ENCODE results near the gene FOLR3. TPM values are rescaled to one million over a fixed set of nuclear protein-coding genes. Genes with fewer than 3 reads are reported as not detected.

The FOLR3 gene
- total RNA-seq, 2 experiments from 2014 or later: not detected

DNA sequence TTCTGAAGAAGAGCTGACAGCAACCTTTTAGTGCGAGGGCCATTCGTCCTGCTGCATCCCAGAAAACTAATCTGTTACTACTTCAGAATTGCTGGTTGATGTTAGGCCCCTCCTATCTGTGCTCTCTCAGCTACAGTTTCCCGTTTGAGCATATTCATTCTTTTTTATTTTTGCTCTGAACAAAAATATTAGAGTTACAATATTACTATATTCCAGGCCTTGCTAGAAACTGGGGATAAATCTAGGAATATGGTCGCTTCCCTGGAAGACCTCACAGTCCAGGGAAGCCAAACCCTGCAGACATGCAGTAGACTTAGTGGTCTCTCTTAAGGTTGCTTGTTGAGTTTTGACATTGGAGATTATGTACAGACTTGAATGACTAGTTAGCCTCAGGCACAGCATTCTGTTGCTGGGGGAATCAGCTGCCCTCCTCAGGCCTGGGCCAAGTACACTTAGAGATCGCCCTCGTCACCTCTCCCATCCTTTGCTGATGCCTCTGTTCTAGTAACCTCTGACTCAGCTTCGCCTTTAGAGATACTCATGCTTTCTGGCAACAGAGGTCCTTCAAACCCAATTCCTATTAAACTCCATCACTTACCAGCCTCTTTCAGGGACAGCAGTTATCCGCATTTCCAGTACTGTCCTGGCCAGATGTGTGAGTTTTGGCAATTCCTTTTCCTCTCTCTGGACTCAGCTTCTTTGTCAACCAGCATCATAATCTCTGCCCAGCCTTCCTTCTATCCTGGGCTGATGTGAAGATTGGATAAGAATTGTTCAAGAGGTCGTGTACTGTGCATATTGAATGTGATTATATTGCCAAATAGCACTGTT, 22.3 kb upstream of the FOLR3 start:
- intact Hi-C loops (cut with micrococcal nuclease): loop anchor here (1.0 kb wide), 1 partner anchor 33 kb away; the partner anchor contains the start of genes LRRC51 and NUMA1
- Mint-ChIP-seq H3K4me3 (peak overlapping the region; percentile 95), H3K27ac (peak overlapping the region; percentile 99), H3K36me3 (ENCODE audit: low read depth) (peaks cover 7% of the 10 kb centered on the region), H3K27me3 (peaks cover 1% of the 10 kb centered on the region), H3K9me3 (no peaks in the 10 kb centered on the region), H3K4me1 (ENCODE audit: low read depth) (peaks cover 14% of the 10 kb centered on the region)
- POLR2A ChIA-PET: interaction anchor here (0.6 to 3.6 kb wide), 11 partner anchors 8 to 634 kb away, joined by 3 to 25 read pairs (median 5); partner anchors contain the start of genes RNF121 and XNDC1N
- TF ChIP-seq, protein P1, sequence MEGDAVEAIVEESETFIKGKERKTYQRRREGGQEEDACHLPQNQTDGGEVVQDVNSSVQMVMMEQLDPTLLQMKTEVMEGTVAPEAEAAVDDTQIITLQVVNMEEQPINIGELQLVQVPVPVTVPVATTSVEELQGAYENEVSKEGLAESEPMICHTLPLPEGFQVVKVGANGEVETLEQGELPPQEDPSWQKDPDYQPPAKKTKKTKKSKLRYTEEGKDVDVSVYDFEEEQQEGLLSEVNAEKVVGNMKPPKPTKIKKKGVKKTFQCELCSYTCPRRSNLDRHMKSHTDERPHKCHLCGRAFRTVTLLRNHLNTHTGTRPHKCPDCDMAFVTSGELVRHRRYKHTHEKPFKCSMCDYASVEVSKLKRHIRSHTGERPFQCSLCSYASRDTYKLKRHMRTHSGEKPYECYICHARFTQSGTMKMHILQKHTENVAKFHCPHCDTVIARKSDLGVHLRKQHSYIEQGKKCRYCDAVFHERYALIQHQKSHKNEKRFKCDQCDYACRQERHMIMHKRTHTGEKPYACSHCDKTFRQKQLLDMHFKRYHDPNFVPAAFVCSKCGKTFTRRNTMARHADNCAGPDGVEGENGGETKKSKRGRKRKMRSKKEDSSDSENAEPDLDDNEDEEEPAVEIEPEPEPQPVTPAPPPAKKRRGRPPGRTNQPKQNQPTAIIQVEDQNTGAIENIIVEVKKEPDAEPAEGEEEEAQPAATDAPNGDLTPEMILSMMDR (IDR thresholded peaks at IDR 0.05): no peak
- CTCF ChIA-PET: interaction anchor here (1.1 to 1.6 kb wide), 4 partner anchors 11 to 136 kb away, joined by 3 to 10 read pairs (median 4); no protein-coding TSS in a partner anchor
- no peak for ATAC-seq
- peak; percentile 23 for DNase-seq

DNA sequence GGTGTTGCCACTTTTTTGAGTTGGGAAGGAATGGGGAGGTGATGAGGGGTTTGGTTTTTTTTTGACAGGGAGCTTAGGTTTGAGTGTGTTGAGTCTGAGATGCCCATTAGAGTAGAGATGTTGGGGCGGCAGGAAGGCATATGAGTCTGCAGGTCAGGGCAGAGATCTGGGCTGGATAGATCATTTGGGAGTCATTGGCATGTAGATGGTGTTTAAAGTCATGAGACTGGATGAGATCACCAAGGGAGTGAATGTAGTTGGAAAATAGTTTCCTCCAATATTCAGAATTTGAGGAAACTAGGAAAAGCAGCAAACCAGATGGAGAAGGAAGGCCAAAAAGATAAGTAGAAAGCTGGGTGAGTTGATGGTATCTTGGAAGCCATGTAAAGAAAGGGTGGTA, 21.0 kb upstream of the FOLR3 start:
- intact Hi-C loops (cut with micrococcal nuclease): no loop called here
- H3K27me3 Mint-ChIP-seq: peaks cover 1% of the 10 kb centered on the region
- peaks cover 14% of the 10 kb centered on the region for H3K4me1 Mint-ChIP-seq (ENCODE audit: low read depth)
- TF ChIP-seq, protein P1 (IDR thresholded peaks at IDR 0.05): no peak
- H3K36me3 Mint-ChIP-seq (ENCODE audit: low read depth): peaks cover 7% of the 10 kb centered on the region
- DNase-seq (no peak), ATAC-seq (no peak)
- POLR2A ChIA-PET: interaction anchor here (0.5 to 1.0 kb wide), 2 partner anchors 13 to 185 kb away, joined by 3 to 4 read pairs; partner anchors contain the start of gene RNF121
- CTCF ChIA-PET: interaction anchor here (1.3 to 2.1 kb wide), 2 partner anchors 30 to 89 kb away, joined by 5 to 8 read pairs; no protein-coding TSS in a partner anchor
- no peak overlapping the region for H3K4me3 Mint-ChIP-seq
- no peak overlapping the region for H3K27ac Mint-ChIP-seq
- no peaks in the 10 kb centered on the region for H3K9me3 Mint-ChIP-seq

DNA sequence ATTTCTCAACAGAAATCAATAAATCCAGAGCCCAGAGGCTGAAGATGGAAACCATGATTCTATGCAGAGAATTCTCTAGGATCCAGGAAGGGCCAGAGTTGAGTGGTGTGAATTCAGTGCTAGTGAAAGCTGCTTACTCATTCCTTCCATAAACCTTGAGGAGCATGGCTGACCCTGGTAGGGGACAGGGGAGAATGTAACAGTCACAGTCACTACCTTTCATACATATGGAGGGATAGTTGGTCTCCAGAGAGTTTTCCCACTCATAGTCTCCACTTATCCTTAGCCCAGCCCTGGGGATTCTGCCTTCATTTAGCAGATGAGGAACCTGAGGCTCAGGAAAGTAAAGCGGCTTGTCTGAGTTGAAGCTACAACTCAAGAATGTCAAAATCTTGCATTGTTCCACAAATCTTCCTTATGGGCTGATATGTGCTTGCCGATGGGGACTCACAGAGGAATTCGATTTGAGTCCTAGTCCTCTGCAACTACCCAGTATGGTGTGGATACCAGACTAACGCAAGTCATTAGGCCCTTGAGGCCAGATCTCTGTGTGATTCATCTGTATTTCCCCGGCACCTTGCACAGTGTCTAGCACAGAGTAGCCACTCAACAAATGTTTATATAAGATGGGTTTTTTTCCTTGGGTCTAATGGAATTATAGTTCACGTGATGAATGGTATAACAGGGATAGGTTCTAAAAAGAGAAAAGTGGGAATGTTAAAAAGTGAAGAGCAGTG, 19.3 kb upstream of the FOLR3 start:
- H3K4me1 Mint-ChIP-seq (ENCODE audit: low read depth): peaks cover 10% of the 10 kb centered on the region
- H3K27ac Mint-ChIP-seq: no peak overlapping the region
- no peak for ATAC-seq
- H3K4me3 Mint-ChIP-seq: no peak overlapping the region
- intact Hi-C loops (cut with micrococcal nuclease): no loop called here
- ChIA-PET POLR2A (interaction anchor here (1.2 kb wide), 1 partner anchor 21 kb away, joined by 3 read pairs; no protein-coding TSS in a partner anchor), CTCF (interaction anchor here (1.0 to 2.1 kb wide), 3 partner anchors 25 to 91 kb away, joined by 3 to 8 read pairs (median 5); no protein-coding TSS in a partner anchor)
- no peaks in the 10 kb centered on the region for H3K9me3 Mint-ChIP-seq
- DNase-seq: no peak
- peaks cover 1% of the 10 kb centered on the region for H3K27me3 Mint-ChIP-seq
- TF ChIP-seq, protein P1 (IDR thresholded peaks at IDR 0.05): no peak
- H3K36me3 Mint-ChIP-seq (ENCODE audit: low read depth): no peaks in the 10 kb centered on the region

DNA sequence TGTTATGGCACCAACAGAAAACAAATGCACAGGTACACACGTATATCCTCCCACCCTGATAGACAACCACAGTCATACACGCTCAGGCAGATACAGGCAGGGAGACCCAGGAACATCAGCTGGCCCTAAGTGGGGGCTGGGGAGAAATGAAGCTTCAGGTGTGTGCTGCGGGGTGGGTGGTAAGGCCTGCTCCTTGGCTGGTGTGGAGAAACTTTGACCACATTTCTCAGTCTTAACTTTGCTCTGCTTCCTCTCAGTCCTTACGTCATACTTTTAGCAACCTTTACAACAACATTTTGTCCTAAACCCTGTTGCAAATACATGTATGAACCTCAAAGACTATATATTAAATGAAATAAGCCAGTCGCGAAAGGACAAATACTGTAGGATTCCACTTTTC, 16.3 kb upstream of the FOLR3 start:
- POLR2A ChIA-PET: no interaction called here

More for the DNA sequence above, 16.3 kb upstream of the FOLR3 start:
- ATAC-seq: no peak
- CTCF ChIA-PET: interaction anchor here (1.1 kb wide), 1 partner anchor 312 kb away, joined by 4 read pairs; no protein-coding TSS in a partner anchor
- no peak overlapping the region for H3K4me3 Mint-ChIP-seq
- H3K4me1 Mint-ChIP-seq (ENCODE audit: low read depth): no peaks in the 10 kb centered on the region
- H3K27me3 Mint-ChIP-seq: peaks cover 1% of the 10 kb centered on the region
- H3K36me3 Mint-ChIP-seq (ENCODE audit: low read depth): no peaks in the 10 kb centered on the region
- intact Hi-C loops (cut with micrococcal nuclease): no loop called here
- DNase-seq: no peak
- no peaks in the 10 kb centered on the region for H3K9me3 Mint-ChIP-seq
- no peak overlapping the region for H3K27ac Mint-ChIP-seq
- TF ChIP-seq, protein P1 (IDR thresholded peaks at IDR 0.05): no peak
